Activated naive CD4-positive, alpha-beta T cell treated with anti-CD3 and anti-CD28 coated beads for 36 hours (primary cell): Measurements from ENCODE around the gene WNT9B. TPM values are rescaled to one million over a fixed set of nuclear protein-coding genes. Genes with fewer than 3 reads are reported as not detected.

Experiments used
- CTCF ChIA-PET: fragments of 350-600 bp; sonication (Branson Sonifier 250); formaldehyde crosslinking; loops from one replicate; lab custom pipeline; 2021; ENCODE audit warnings: antibody characterized with exemption; lab: Charles Lee
- DNase-seq: peaks from one replicate; pipeline ENCODE4 v3.0.0-alpha.2; 2020
- H3K27ac Mint-ChIP-seq: one replicate; pipeline ENCODE4 v1.8.0; 2021; ENCODE audit warnings: mild to moderate bottlenecking, mixed read lengths
- H3K27me3 Mint-ChIP-seq: one replicate; pipeline ENCODE4 v1.8.0; 2021; ENCODE audit warnings: low read depth, mixed read lengths
- H3K36me3 Mint-ChIP-seq: one replicate; pipeline ENCODE4 v1.8.0; 2021; ENCODE audit warnings: low read depth, mixed read lengths
- H3K4me1 Mint-ChIP-seq: one replicate; pipeline ENCODE4 v1.8.0; 2021; ENCODE audit warnings: low read depth, mixed read lengths
- H3K4me3 Mint-ChIP-seq: one replicate; pipeline ENCODE4 v1.8.0; 2021; ENCODE audit warnings: mild to moderate bottlenecking, moderate library complexity, mixed read lengths
- H3K9me3 Mint-ChIP-seq: one replicate; pipeline ENCODE4 v1.8.0; 2021; ENCODE audit warnings: mixed read lengths
- intact Hi-C: fragments of 100-400 bp; cut with micrococcal nuclease; formaldehyde crosslinking; loops from one replicate; pipeline ENCODE4 v1.15.1; 2023
- total RNA-seq, 2 experiments: library from RNA; stranded (reverse); gene quantifications; one replicate each; pipeline ENCODE4 v1.2.3, GENCODE V29; 2021

Gene WNT9B, protein sequence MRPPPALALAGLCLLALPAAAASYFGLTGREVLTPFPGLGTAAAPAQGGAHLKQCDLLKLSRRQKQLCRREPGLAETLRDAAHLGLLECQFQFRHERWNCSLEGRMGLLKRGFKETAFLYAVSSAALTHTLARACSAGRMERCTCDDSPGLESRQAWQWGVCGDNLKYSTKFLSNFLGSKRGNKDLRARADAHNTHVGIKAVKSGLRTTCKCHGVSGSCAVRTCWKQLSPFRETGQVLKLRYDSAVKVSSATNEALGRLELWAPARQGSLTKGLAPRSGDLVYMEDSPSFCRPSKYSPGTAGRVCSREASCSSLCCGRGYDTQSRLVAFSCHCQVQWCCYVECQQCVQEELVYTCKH
- total RNA-seq: not detected

DNA sequence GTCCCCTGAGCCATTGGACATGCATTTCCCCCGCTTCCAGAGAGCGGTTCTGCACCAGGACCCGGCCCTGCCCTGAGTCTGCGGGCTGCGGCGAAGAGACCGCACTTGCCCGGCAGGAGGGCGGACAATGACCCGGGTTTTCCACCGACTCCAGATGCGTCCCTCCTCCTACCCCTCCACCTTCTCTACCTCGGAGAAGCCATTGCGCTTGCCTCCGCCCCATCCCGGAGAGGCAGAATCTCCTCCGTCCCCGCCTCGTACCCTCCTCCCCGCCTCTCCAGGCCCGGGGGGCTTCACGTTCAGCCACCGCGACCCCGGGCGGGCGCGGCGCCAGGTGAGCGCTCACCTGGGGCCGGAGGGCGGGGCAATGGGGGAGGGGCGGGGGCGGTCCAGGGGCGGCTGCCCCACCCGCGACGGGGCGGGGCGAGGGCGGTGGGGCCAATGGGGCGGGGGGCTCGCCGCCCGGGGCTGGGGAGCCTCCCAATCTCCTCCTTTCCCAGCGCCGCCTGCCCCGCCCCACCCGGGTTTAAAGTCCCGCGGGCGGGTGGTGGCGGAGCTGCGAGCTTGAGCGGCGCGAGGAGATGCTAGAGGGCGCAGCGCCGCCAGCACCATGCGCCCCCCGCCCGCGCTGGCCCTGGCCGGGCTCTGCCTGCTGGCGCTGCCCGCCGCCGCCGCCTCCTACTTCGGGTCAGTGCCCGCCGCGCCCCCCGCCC is at the start of gene WNT9B:
WNT9B (plus strand) TSS at position 555 of the 713 bp plus-strand sequence; CDS start at position 611, 56 bp downstream.
- Mint-ChIP-seq H3K27ac (no peak within 1 kb of the TSS), H3K4me1 (peaks cover 6% of the 10 kb centered on the region), H3K9me3 (no peaks in the 10 kb centered on the region), H3K36me3 (no peaks in the 10 kb centered on the region), H3K27me3 (peaks cover 60% of the 10 kb centered on the region), H3K4me3 (peak within 1 kb of the TSS; percentile 59)
- peak; percentile 27 for DNase-seq
- CTCF ChIA-PET: no interaction called here
- intact Hi-C loops: no loop called here

DNA sequence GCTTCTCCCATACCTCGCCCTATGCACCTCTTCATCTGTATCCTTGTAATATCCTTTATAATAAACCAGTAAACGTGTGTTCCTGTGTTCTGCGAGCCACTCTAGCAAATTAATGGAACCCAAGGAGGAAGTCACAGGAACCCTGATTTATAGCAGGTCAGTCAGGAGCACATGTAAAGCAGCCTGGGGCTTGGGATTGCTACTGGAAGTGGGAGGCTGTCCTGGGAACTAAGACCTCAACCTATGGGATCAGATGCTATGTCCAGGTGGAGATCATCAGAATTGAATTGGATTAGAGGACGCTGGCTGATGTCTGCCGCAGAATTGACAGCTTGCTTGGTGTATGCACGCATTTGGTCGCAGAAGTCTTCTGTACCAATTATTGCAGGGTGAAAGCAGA is 48.6 kb upstream of the WNT9B start:
- no peak for DNase-seq

DNA sequence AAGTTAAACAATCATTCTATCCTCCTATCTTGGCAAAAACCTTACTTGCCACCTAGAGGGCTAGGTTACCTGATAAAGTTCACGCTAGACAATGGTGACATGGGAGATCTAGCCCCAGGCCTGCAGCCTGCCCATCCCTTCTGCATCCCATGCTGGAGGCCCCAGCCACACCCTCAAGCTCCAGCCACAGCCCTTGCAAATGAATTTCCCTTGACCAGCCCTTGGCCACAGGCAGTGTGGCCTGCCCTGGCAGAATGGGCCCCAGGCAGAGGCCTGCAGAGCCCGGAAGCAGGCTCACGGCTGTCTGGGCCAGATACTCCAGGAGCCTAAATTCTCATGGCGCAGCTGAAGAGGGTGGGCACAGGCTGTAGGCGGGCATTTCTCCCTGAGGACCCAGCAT is 47.8 kb upstream of the WNT9B start:
- DNase-seq: no peak
- Mint-ChIP-seq H3K36me3 (no peaks in the 10 kb centered on the region), H3K9me3 (no peaks in the 10 kb centered on the region), H3K4me1 (no peaks in the 10 kb centered on the region), H3K27ac (no peak overlapping the region), H3K27me3 (no peaks in the 10 kb centered on the region), H3K4me3 (no peak overlapping the region)
- intact Hi-C loops: no loop called here
- CTCF ChIA-PET: no interaction called here

More for the DNA sequence above, 48.6 kb upstream of the WNT9B start:
- Mint-ChIP-seq H3K27me3 (no peaks in the 10 kb centered on the region), H3K4me3 (no peak overlapping the region), H3K9me3 (no peaks in the 10 kb centered on the region), H3K4me1 (no peaks in the 10 kb centered on the region), H3K27ac (no peak overlapping the region), H3K36me3 (no peaks in the 10 kb centered on the region)
- intact Hi-C loops: no loop called here
- CTCF ChIA-PET: no interaction called here

DNA sequence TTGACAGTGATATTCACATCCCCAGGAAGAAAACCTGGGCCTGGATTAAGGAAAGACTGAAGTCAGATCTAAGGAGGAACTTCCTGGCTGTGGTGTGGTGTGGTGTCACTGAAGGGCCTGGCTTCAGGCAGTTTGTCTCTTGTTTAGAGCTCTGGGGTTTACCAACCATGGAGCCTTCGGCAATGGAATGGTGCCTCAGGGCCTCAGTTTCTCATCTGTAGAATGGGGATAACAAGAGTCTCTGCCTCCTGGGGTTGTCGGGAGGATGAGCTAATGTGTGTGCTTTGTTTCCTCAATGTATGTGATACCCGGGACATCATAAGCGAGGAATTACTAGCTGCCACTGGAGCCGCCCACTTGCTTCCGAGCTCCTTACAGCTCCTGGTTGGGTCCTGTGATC is 45.6 kb upstream of the WNT9B start:
- no peaks in the 10 kb centered on the region for H3K4me1 Mint-ChIP-seq
- no peaks in the 10 kb centered on the region for H3K27me3 Mint-ChIP-seq
- H3K9me3 Mint-ChIP-seq: no peaks in the 10 kb centered on the region
- no peak overlapping the region for H3K4me3 Mint-ChIP-seq
- H3K27ac Mint-ChIP-seq: no peak overlapping the region
- no peak for DNase-seq
- no peaks in the 10 kb centered on the region for H3K36me3 Mint-ChIP-seq
- intact Hi-C loops: no loop called here
- CTCF ChIA-PET: interaction anchor here (0.6 to 1.4 kb wide), 2 partner anchors 15 to 30 kb away, joined by 3 read pairs; no protein-coding TSS in a partner anchor

DNA sequence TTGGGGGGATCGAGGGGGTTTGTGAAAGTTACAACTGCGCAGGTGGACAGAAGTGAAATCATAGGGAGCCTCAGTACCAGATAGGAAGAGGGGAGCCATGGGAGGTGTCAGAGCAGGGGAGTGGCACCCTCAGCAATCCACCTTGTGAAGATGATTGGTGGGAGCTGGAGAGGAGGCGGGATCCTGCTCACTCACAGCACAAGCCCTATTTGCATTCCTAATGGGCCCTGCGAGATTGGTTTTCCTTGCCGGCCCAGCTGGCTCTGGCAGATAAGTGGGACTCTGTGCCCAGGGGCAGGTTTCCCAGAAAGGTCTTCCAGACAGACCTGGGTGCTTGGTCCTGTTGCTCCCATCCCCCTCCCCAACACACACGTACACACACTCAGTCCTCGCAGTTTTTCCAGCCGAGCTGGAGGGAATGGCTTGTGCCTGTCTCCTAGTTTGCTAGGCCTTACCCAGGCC is 42.2 kb upstream of the WNT9B start:
- Mint-ChIP-seq H3K4me1 (no peaks in the 10 kb centered on the region), H3K4me3 (no peak overlapping the region), H3K27ac (no peak overlapping the region), H3K9me3 (no peaks in the 10 kb centered on the region), H3K36me3 (no peaks in the 10 kb centered on the region), H3K27me3 (peaks cover 15% of the 10 kb centered on the region)
- DNase-seq: no peak
- CTCF ChIA-PET: interaction anchor here (0.6 kb wide), 1 partner anchor 86 kb away, joined by 3 read pairs; no protein-coding TSS in a partner anchor
- intact Hi-C loops: no loop called here

DNA sequence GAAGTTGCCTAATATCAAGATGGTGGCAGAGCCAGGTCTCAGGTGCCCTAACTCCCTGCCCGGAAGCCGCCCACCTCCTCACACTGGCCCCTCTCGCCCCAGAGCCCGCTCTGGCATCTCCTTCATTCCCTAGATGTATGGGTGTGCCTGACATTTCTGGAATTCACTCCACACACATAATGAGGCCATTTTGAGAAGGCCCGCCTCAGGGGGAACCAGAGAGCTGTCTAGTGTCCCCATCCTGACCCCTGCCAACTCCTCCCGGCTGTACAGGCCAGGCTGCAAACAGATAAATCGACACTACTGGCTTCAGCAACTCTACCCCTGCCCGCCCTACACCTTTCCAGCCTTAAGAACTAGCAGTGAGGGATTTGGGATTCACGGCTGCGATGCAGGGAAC is 40.5 kb upstream of the WNT9B start:
- CTCF ChIA-PET: interaction anchor here (1.0 kb wide), 1 partner anchor 24 kb away, joined by 3 read pairs; no protein-coding TSS in a partner anchor
- Mint-ChIP-seq H3K27ac (no peak overlapping the region), H3K4me3 (no peak overlapping the region), H3K36me3 (no peaks in the 10 kb centered on the region), H3K27me3 (peaks cover 24% of the 10 kb centered on the region), H3K9me3 (no peaks in the 10 kb centered on the region), H3K4me1 (no peaks in the 10 kb centered on the region)
- intact Hi-C loops: no loop called here
- no peak for DNase-seq

DNA sequence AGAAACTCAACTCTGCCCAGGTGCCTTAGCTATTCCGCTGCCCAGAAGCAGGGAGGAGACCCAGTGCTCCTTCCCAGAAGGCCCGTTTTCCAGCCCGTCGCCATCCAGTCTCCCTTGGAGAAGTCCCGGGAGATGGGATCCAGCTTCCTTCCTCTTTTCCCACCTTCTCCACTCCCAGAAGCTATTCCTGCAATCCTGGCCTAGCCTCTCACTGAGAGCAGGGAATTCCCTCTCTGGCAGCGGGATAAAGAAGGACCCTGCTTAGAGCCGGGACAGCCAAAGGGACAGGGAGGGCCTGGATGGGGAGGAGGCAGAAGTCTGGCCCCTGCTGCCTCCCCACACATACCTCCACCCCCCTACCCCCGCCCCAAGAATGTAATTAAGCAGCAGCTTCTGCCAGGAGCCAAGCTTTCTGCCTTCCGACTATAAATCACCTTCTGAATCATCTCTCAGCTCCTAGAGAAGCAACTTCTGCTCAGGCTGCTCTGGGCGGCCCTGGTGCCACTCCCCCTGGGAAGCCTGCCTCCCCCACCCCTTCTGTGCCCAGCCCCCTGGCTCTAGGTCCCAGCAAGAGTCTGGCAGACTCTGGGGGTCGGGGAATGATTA is 39.3 kb upstream of the WNT9B start:
- peaks cover under 1% of the 10 kb centered on the region for H3K4me1 Mint-ChIP-seq

DNA sequence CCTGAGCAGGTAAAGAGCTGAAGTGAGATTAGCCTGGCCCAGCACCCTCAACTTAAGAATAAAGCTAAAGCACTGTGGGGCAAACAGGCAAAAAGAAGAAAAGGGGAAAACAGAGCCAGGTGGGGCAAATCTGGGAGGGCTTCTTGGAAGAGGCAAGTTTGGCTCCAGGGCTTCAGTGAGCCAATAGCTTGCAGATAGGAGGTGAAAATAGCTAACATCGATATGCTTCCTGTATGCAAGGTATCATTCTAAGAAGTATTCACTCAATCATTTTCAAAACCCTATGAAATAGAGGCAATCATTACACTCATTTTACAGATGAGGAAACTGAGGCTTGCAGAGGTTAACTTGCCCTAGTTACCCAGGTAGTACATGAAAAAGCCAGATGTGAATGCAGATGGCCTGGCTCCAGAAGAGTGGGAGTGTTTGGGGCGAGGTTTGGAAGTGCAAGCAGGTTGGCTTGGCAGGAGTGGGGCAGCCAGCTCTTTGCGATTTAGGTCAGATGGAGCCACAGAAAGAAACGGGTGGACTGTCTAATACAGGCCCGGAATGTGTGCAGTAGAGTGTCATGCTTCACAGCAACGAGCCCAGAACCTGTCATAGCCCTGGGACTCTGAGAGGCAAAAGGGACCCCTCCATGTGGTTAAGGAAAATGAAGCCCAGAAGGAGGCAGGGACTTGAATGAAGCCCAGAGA is 38.6 kb upstream of the WNT9B start:
- no peak overlapping the region for H3K4me3 Mint-ChIP-seq
- H3K9me3 Mint-ChIP-seq: no peaks in the 10 kb centered on the region
- H3K27ac Mint-ChIP-seq: no peak overlapping the region
- intact Hi-C loops: no loop called here
- H3K27me3 Mint-ChIP-seq: peaks cover 42% of the 10 kb centered on the region
- CTCF ChIA-PET: interaction anchor here (1.3 kb wide), 1 partner anchor 23 kb away, joined by 6 read pairs; no protein-coding TSS in a partner anchor
- H3K36me3 Mint-ChIP-seq: no peaks in the 10 kb centered on the region
- H3K4me1 Mint-ChIP-seq: peaks cover 5% of the 10 kb centered on the region
- no peak for DNase-seq

More for the DNA sequence above, 39.3 kb upstream of the WNT9B start:
- CTCF ChIA-PET: interaction anchor here (1.3 kb wide), 1 partner anchor 23 kb away, joined by 6 read pairs; no protein-coding TSS in a partner anchor
- H3K36me3 Mint-ChIP-seq: no peaks in the 10 kb centered on the region
- intact Hi-C loops: no loop called here
- H3K4me3 Mint-ChIP-seq: no peak overlapping the region
- H3K27me3 Mint-ChIP-seq: peaks cover 36% of the 10 kb centered on the region
- H3K9me3 Mint-ChIP-seq: no peaks in the 10 kb centered on the region
- DNase-seq: no peak
- no peak overlapping the region for H3K27ac Mint-ChIP-seq

DNA sequence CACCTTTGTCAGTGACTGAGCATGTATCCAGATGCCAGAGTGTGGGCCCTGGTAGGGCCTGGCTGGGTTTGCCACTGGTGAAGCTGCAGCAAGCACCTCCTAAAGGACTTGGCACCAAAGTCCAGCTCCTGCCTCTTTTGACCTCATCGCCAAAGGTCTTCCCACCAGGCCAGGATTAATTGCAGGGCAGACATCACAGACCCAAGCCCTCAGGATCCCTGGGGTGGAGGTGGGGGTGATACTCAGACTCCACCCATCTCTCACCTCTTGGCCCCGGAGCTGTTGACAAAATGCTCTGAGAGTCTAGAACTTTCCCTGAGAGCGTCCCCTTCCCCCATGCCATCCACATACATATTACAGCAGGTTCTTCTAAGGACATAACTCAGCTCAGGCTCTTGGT is 37.5 kb upstream of the WNT9B start:
- H3K4me3 Mint-ChIP-seq: no peak overlapping the region

DNA sequence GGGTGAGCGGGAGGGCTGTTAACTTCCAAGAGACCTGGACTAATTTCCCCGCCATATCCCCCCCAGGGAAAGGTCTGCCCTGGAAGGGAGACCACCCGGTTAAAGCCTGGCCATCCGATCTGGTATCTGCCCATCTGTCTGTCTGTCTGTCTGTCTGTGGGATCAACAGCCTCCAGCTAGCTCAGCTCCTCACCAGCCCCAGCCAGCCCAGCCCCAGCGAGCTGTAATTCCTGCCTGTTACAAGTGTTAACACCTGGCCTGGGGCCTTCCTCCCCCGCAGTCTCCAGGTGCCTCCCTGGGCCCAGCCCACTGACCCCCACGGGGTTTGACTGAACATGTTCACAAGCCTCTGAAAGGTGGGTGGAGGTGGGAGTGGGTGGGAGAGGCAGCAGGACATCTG is 36.9 kb upstream of the WNT9B start:
- CTCF ChIA-PET: interaction anchor here (0.9 to 1.7 kb wide), 2 partner anchors 21 to 27 kb away, joined by 4 to 8 read pairs; no protein-coding TSS in a partner anchor
- intact Hi-C loops: no loop called here
- Mint-ChIP-seq H3K36me3 (no peaks in the 10 kb centered on the region), H3K4me1 (peaks cover 8% of the 10 kb centered on the region), H3K27ac (no peak overlapping the region), H3K4me3 (no peak overlapping the region), H3K27me3 (peaks cover 53% of the 10 kb centered on the region), H3K9me3 (no peaks in the 10 kb centered on the region)
- no peak for DNase-seq

More for the DNA sequence above, 37.5 kb upstream of the WNT9B start:
- DNase-seq: no peak
- H3K27me3 Mint-ChIP-seq: peaks cover 49% of the 10 kb centered on the region
- peaks cover 8% of the 10 kb centered on the region for H3K4me1 Mint-ChIP-seq
- no peaks in the 10 kb centered on the region for H3K9me3 Mint-ChIP-seq
- H3K36me3 Mint-ChIP-seq: no peaks in the 10 kb centered on the region
- CTCF ChIA-PET: interaction anchor here (0.9 to 1.7 kb wide), 2 partner anchors 22 to 26 kb away, joined by 4 to 8 read pairs; no protein-coding TSS in a partner anchor
- no peak overlapping the region for H3K27ac Mint-ChIP-seq
- intact Hi-C loops: no loop called here

DNA sequence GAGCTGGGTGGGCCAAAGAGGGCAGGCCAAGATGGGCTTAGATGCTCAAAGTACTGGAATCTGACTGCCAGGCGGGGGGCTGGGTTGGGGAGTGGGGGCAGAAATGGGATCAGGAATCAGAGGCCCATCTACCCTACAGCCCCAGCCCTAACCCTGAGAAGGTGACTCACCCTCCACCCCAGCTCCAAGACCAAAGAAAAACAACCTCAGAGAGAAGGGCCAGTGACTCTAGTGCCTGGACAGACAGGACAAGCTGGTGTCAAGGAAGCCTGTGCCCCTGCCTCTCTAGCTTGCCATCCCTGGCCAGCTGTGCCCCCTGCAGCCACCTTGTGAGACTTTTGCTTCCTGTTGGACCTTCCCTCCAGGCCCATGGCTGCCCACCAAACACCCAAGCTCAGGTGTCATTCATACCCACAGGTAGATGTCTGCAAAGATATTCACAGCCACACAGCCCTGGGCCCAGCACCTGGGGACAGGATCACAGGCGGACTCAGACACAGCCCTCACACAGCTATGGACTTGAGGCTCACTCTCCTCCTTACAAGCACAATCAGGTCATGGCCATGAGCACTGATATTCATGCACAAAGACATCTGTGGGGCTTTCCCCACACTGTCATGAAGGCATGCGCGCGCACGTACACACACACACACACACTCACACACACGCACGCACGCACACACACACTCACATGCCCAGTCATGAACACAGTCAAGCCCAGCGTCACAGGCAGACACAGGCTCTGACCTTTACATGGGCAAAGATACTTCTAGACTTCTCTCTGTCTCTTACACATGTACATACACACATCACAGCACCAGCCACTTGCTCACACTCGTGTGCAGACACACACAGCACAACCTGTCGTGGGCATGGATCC is 35.7 kb upstream of the WNT9B start:
- intact Hi-C loops: no loop called here
- no peak overlapping the region for H3K27ac Mint-ChIP-seq
- H3K9me3 Mint-ChIP-seq: no peaks in the 10 kb centered on the region
- no peak overlapping the region for H3K4me3 Mint-ChIP-seq
- H3K4me1 Mint-ChIP-seq: peaks cover 14% of the 10 kb centered on the region
- CTCF ChIA-PET: interaction anchor here (0.6 to 1.7 kb wide), 2 partner anchors 20 to 603 kb away, joined by 3 to 8 read pairs; no protein-coding TSS in a partner anchor
- H3K27me3 Mint-ChIP-seq: peaks cover 64% of the 10 kb centered on the region
- DNase-seq: no peak
- no peaks in the 10 kb centered on the region for H3K36me3 Mint-ChIP-seq
